ENCODE data around the gene CYTL1.

DNA sequence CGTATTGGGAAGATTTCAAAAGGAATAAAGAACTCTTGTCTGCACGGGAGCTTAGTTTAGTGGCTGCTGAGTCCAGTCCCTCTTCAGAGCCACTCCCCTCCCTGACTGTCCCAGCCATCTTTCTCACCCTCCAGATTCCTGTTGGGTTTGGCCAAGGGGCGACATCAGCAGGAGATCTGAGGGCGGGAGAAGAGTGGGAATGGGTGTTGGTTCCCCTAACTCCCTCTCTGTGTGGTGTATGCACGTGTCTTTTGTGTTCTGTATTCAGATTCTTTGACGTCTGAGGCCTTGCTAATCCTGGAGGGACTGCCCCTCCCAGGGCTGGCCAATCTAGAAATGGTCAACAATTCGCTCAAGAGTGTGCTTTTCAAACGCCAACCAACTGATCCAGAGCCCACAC is 37.4 kb downstream of the CYTL1 start:
- TF ChIP-seq EZH2 (IDR thresholded peaks at IDR 0.05; ENCODE audit: insufficient read depth, low read length) (no peak), CTCF (IDR thresholded peaks at IDR 0.05; ENCODE audit: insufficient read depth, low read depth, low read length) (no peak)

All from astrocyte (in vitro differentiated cells and primary cell).